Mammary epithelial cell (primary cell): ENCODE data around the gene RBM8A.
A peak's percentile ranks its signal among the peaks of the same experiment; 100 is the strongest.

Experiments
- EZH2 ChIP-seq: IDR thresholded peaks from 2 replicates; pipeline ENCODE4 v1.6.1; 2012; ENCODE audit warnings: low read length, inconsistent platforms, borderline replicate concordance
- TF ChIP-seq, protein P1 (sequence below), 2 donors: IDR thresholded peaks in 1 of 2; conservative IDR thresholded peaks in 1 of 2; 2 replicates each; pipeline ENCODE4 v1.5.1; 2011 to 2012; ENCODE audit warnings: inconsistent platforms in 2 of 2, low read length in 2 of 2, mild to moderate bottlenecking in 2 of 2, control low read depth in 1 of 2, low read depth in 1 of 2; ENCODE audit not compliant: insufficient read depth in 1 of 2; ENCODE audit errors: extremely low read depth in 1 of 2

DNA sequence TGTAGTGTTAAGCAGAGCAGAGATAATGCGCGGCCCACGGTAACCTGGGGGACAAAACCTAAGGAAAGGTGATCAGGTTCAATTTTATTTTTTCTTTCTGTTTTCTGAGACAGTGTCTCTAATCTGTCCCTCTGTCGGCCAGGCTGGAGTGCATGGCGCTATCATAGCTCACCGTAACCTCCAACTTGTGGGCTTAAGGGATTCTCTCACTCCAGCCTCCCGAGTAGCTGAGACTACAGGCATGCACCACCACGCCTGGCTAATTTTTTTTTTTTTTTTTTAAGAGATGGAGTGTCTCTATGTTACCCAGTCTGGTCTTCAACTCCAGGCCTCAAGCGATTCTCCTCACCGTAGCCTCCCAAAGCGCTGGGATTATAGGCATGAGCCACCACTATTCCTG lies 40.9 kb downstream of the RBM8A start:
- TF ChIP-seq, protein P1, sequence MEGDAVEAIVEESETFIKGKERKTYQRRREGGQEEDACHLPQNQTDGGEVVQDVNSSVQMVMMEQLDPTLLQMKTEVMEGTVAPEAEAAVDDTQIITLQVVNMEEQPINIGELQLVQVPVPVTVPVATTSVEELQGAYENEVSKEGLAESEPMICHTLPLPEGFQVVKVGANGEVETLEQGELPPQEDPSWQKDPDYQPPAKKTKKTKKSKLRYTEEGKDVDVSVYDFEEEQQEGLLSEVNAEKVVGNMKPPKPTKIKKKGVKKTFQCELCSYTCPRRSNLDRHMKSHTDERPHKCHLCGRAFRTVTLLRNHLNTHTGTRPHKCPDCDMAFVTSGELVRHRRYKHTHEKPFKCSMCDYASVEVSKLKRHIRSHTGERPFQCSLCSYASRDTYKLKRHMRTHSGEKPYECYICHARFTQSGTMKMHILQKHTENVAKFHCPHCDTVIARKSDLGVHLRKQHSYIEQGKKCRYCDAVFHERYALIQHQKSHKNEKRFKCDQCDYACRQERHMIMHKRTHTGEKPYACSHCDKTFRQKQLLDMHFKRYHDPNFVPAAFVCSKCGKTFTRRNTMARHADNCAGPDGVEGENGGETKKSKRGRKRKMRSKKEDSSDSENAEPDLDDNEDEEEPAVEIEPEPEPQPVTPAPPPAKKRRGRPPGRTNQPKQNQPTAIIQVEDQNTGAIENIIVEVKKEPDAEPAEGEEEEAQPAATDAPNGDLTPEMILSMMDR (conservative IDR thresholded peaks at IDR 0.05 in 1 of 2, IDR thresholded peaks at IDR 0.05 in 1 of 2; ENCODE audit: extremely low read depth in 1 of 2, insufficient read depth in 1 of 2, low read depth in 1 of 2, low read length in 2 of 2): peak in 1 of 2 donors; percentile 8
- no peak for TF ChIP-seq EZH2
